ENCODE measurements around the gene AGA.

DNA sequence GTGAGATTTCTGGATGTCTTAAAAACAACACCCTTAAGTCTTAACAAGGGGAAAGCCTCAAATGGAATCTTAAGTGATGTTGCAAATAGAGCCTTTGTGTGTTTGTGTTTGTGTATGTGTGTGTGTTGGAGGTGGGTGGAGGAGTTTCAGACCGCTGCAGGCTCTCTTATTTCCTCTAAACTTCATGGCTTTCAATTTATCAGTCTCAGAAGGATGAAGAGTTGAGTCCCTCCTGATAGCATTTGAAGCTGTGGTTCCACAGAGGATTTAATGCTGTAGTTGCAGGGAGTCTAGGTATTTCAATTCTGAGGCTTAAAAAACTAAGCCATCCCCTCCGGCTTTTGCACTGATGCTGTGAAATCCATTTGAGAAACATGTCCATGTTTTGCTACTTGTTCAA is 4.3 kb upstream of the AGA start:
- no peak for TF ChIP-seq POLR2A (IDR thresholded peaks at IDR 0.05)
- TF ChIP-seq, protein P1, sequence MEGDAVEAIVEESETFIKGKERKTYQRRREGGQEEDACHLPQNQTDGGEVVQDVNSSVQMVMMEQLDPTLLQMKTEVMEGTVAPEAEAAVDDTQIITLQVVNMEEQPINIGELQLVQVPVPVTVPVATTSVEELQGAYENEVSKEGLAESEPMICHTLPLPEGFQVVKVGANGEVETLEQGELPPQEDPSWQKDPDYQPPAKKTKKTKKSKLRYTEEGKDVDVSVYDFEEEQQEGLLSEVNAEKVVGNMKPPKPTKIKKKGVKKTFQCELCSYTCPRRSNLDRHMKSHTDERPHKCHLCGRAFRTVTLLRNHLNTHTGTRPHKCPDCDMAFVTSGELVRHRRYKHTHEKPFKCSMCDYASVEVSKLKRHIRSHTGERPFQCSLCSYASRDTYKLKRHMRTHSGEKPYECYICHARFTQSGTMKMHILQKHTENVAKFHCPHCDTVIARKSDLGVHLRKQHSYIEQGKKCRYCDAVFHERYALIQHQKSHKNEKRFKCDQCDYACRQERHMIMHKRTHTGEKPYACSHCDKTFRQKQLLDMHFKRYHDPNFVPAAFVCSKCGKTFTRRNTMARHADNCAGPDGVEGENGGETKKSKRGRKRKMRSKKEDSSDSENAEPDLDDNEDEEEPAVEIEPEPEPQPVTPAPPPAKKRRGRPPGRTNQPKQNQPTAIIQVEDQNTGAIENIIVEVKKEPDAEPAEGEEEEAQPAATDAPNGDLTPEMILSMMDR (IDR thresholded peaks at IDR 0.05): no peak
